HK-2 (cell line): Measurements from ENCODE around the gene CFAP77.

ENCODE experiments used
- DNase-seq: peaks from one replicate; pipeline ENCODE4 v3.0.0-alpha.2; 2018; ENCODE audit not compliant: unreplicated experiment

Gene CFAP77

GRCh38 chr9:132451276-132451675 lies 41.3 kb downstream of the CFAP77 start:
- no peak for DNase-seq

DNA sequence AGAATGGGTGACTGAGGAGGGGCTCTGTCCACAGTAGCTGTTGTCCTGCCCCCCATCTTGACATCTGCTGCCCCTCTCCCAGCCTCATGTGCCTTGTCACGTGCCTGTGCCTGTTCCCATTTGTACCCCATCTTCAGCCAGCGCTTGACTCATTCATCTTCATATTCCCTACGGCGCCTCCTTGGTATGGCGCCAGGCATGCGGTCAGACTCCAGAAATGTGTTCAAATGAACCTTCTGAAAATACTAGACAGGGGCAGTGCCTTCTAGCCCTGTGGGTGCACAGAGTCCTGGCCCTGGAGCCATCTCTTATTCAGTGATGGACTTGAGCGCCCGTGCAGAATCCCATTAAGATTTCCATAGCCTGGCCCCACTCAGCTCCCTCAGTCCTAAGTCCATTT lies 46.2 kb downstream of the CFAP77 start:
- DNase-seq = no peak

GRCh38 chr9:132457504-132458236 lies 47.7 kb downstream of the CFAP77 start:
- no peak for DNase-seq

- no peak for DNase-seq
Observed at GRCh38 chr9:132458432-132458831, 48.4 kb downstream of the CFAP77 start.

DNA sequence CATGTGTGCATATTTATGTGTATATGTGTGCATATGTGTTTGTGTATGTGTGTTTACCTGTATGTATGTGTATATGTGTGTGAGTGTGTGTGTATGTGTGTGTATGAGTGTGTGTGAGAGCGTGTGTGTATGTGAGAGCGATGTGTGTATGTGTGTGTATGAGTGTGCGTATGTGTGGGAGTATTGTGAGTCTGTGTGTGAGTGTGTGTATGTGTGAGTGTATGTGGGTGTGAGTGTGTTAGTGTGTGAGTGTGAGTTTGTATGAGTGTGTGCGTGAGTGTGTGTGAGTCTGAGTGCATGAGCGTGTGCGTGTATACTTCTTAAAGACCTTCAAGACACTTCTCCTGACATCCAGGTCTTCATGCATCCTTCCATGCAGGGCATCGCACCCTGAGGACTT lies 49.6 kb downstream of the CFAP77 start:
- DNase-seq = no peak

DNA sequence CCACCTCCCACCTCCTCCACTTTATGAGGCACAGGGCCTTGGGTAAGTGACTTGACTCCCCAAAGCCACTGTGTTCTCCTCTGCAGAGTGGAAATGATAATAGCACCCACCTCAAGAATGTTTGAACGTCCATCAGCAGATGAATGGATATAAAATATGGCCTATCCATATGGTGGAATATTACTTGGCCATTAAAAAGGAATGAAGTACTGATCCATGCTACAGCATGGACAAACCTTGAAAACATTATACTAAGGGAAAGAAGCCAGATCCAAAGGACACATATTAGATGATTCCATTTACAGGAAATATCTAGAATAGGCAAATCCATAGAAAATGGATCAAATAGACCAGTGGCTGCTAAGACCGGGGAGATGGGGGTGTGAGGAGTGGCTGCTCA lies 50.2 kb downstream of the CFAP77 start:
- no peak for DNase-seq

- DNase-seq = no peak
Observed at GRCh38 chr9:132461281-132461896, 51.4 kb downstream of the CFAP77 start.

- DNase-seq = no peak
Observed at GRCh38 chr9:132461971-132462370, 52.0 kb downstream of the CFAP77 start.

GRCh38 chr9:132464547-132464946 lies 54.5 kb downstream of the CFAP77 start:
- no peak for DNase-seq

DNA sequence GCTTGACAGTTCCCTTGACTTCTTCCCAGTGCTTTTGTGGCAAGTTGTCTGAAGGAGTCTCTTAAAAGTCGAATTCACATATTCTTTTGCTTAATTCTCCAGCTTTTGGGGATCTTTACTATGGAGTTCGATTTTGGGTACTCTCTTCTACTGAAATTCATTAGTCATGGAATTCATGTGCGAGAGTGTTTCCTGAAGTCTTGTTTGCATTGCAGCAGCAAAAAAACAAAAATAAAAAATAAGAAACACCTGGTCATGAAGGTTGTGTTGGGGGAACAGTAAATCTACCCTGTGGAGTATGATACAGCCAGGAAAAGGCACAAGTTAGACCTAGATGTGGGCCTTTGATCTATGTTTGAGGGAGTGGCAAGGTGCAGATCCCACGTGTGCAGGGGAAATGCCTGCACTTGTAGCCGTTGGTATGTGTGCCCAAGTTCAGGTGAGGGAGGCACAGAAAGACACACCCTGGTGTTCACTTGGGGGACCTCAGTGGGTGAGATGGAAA lies 55.2 kb downstream of the CFAP77 start:
- DNase-seq = no peak

GRCh38 chr9:132472199-132472598 lies 62.2 kb downstream of the CFAP77 start:
- no peak for DNase-seq

- DNase-seq = no peak
Observed at GRCh38 chr9:132472599-132472998, 62.6 kb downstream of the CFAP77 start.

- peak; percentile 6 for DNase-seq
Observed at GRCh38 chr9:132474253-132474652, 64.2 kb downstream of the CFAP77 start.

DNA sequence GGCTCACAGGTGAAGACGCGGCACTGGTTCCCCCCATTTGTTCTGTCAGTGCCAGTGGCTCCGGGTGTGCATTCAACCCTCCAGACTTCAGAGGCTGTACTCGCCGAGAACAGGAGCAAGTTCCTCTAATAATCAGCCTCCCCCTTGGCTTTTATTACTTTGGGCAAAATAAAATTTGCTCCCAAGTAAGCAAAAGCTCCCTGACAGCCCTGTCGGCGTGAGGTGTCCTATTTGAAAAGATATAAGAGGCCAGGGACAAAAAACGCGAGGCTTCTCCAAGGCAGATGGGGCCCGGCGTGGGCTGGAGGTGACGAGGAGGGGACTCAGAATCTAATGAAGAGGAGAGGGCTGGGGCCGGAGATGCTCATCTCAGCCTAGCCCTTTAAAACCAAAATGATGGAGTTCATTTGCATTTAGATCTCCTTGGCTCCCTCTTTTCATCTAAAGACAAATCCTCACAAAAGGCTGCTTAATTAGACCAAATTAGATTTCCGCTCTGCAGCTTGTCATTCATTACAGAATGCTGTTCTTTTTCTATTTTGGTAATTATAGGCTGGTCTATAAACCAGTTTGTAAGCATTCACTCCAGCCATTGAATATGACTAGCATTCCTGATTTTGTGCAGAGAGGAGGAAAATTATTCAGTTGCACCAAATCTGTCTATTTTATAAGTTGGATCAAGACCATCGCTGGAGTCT lies 68.5 kb downstream of the CFAP77 start:
- no peak for DNase-seq

DNA sequence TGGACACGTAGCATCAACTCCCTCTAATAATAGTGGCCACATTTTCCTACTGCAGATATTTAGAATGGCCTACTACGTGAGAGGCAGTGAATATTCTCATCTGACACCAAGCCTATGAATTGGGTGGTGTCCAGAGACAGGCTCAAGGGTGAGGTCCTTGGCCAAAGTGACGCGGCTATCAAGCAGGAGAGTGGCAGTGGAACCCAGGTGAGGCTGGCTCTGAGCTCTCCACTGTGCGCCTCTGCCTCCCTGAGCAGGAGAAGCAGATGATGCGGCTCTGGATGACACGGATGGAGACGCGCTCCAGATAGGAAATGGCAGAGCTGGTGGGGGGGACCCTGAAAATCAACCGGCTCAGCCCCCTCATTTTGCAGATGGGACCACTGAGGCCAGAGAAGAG lies 69.7 kb downstream of the CFAP77 start:
- no peak for DNase-seq

GRCh38 chr9:132481053-132481849 lies 71.2 kb downstream of the CFAP77 start:
- DNase-seq = no peak

DNA sequence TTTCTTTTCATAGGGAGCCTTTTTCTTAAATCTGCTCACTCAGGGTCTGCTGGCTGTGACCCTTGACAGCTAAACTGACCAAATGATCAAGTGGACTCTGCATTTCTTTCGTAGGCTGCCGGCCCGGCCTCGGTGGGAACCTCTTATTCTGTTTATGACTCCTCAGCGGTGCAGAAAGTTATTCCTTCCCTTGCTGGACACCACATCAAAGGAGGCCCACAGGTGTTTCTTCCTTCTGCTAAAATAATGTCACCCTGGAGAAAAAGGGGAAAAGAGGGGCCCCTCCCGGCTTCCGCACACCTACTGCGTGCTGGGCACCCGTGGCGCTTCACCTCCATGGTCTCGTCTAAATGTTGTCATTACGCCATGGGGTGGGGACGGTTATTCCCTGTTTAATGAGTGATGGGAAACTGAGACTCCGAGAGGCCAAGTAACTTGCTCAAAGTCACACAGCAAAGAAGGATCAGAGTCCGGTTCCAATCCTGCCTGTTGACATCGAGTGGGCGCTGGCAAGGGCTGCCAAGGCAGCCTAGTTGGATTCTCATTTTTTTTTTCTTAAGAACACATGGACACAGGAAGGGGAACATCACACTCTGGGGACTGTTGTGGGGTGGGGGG lies 72.3 kb downstream of the CFAP77 start:
- DNase-seq = no peak

DNA sequence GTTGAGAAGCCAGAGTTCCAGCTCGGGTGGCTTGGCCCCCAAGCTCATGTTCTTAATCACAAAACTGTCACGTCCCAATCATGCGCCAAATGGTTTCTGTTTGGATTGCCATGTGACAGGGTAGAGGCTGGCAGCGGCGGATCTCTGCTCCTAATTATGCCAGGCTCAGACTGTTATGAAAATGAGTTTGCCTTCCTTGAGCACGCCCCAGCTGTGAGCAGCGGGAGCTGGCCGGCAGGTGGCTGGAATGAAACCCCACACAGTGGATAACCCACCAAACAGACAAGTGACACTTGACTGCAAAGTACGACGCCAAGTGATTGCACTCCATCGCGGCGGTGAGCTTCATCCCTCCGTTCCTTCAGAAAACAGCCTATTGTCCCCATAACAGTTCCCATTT lies 75.4 kb downstream of the CFAP77 start:
- DNase-seq = no peak

- no peak for DNase-seq
Observed at GRCh38 chr9:132486706-132487350, 76.8 kb downstream of the CFAP77 start.

DNA sequence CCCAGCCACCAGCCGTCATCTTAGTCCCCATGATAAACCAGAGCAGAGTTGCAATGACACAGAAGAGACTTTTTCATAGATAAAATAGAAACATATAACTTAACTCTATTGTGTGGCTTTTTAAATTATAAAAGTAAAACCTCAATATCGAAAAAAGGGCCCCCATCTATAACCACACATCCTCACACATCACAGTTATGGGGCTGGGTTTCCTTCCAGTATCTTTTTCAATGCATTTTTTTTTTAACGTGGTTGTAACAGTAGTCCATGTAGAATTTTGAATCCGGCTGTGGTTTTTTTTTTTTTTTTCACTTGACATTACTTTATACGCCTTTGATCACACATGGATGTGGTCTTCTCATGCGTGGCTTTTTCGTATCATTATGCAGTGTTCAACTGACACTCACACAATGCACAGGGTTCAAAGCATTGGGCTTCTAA lies 77.4 kb downstream of the CFAP77 start:
- DNase-seq = no peak

- DNase-seq = no peak
Observed at GRCh38 chr9:132487980-132488535, 78.0 kb downstream of the CFAP77 start.
